Suppressor macrophage (primary cell): ENCODE measurements around the gene ISM2.

Experiments used
- DNase-seq, 4 experiments: peaks; one replicate each; pipeline ENCODE4 v3.0.0-alpha.2; 2020 to 2022

ISM2 gene

GRCh38 chr14:77459072-77459723 is 39.4 kb downstream of the ISM2 start:
- DNase-seq = peak; percentile 78 to 84 (median 82)

DNA sequence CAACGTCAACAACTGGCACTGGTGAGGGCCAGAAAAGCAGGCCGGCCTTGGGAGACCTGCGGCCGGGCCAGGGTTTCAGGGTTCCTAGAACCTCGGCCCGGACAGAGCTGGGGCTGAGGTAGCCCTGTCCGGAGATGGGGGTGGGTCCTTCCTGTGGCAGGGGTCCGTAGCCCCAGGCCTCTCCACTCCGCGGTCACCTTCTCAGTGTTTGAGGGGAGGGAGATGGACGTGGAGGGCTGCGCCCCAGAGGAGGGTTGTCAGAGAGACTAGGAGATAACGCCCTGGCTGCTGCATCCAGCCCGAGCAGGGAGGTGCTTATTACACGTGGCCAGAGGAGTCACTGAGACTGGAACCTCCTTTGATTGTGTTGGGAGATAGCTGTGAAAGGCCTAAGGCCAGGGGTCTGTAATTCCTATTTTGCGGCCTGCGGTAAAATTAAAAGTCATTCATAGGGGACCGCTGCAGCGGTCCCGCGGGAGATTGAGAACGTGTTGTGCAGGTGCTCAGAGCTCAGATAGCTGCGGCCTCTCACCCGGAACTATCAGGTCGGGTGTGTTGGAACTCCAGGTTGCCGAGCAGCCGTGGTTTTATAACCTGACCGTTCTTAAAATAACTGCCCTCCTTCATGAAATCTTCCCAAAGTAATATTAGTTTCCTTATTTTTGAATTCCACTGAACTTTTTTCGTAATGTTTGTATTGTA is 40.2 kb downstream of the ISM2 start:
- DNase-seq = peak; percentile 13 to 42 (median 32)

DNA sequence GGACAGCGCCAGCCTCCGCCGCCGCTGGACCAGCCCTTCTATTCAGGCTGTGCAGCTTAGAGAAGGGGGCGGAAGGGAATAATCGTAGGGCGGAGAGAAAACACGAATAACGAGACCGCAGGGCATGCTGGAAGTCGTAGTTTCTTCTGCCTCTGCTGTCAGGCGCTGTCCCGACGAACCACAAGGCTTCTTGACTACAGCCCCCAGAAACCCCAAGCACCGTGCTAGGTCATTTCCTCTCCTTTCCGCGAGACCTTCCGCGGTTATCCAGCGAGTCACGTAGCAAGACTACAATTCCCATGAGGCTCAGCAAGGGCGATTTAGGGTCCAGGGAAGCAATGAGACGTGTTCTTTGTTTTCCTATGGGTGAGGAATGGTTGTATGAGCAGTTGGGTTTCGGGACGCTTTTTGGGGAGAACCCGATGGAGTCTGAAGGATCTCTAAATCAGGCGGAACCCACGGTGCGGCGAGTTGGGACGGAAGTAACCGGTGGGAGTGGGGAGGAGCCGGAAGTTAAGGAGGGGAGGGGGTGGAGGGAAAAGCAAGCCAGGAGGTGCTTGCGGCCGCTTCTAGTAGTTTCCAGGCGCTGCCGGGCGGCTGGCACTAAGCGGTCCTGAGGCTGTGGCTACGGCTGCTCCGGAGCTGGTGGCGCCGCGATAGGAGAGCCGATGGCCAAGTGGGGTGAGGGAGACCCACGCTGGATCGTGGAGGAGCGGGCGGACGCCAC is 40.9 kb downstream of the ISM2 start, which contains the start of the genes AHSA1 and VIPAS39:
AHSA1 (plus strand) TSS at position 572 of the 727 bp plus-strand sequence; CDS start at position 669, 97 bp downstream.
VIPAS39 (minus strand) TSS at position 80 of the 727 bp plus-strand sequence. CDS start 3,499 bp downstream, outside the sequence.
- peak; percentile 97 to 99 (median 98) for DNase-seq

GRCh38 chr14:77457115-77457521 is 41.5 kb downstream of the ISM2 start:
- peak in 2 of 4 experiments; percentile 4 to 29 for DNase-seq

- DNase-seq = no peak
Observed at GRCh38 chr14:77455966-77456640, 42.5 kb downstream of the ISM2 start.

GRCh38 chr14:77442196-77442595 is 56.4 kb downstream of the ISM2 start:
- no peak for DNase-seq

- no peak for DNase-seq
Observed at GRCh38 chr14:77439861-77440260, 58.8 kb downstream of the ISM2 start.

DNA sequence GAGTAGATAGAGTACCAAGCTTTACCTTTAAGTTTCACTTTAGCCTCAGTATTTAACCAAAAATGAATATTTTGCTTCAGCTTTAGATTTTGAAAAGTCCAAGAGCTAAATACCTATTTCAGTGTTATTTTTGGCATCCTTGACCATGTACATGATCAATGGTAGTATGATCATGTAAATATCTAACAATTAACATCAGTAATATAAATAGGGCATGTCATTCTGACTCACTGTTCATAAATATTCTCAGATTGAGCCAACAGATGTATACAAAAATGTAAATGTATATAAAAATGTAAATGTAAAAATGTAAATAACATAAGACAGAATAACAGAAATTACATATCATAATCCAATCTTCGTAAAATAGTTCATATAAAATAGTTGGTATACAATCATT is 60.0 kb downstream of the ISM2 start:
- DNase-seq = no peak

GRCh38 chr14:77436042-77436441 is 62.6 kb downstream of the ISM2 start:
- no peak for DNase-seq

DNA sequence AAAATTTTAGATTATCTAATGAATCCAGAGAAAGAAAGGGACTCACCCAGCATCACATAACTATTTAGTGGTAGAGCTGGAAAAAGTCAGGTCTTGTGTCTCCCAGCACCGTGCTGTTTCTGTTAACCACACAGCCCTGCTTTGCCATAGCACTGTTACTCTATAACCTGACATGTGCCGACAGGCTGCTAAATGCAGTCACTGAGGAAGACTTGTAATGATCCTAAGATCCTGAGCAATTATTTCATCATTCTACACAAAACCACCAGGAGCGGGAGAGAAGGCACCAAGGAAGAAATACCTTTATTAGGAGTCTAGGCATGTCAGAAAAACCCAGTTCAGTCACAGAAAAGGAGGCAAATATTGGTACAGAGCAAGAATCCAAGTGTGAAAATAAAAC is 72.2 kb downstream of the ISM2 start:
- no peak for DNase-seq

GRCh38 chr14:77424862-77425261 is 73.8 kb downstream of the ISM2 start:
- DNase-seq = no peak
